Measurements from ENCODE around the gene RAD18.

DNA sequence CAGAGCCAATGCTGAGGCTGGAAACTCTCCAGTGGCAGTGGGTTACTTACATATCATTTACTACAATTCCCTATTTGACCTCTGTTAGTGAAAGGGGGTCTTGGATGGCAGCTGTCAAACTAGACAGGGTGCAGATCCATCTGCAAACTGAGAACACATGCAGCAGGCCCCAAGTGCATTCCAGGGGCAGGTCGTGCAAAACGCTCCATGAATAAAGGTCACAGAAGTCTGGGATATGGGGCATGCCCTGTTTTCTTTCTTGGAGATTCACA, 25.0 kb upstream of the RAD18 start:
- TF ChIP-seq CTCF (IDR thresholded peaks at IDR 0.05) (no peak), POLR2AphosphoS5 (IDR thresholded peaks at IDR 0.05) (no peak), POLR2A (IDR thresholded peaks at IDR 0.05) (no peak)
